Hepatocyte (in vitro differentiated cells): ENCODE measurements around the gene TNNC2. TPM values are rescaled to one million over a fixed set of nuclear protein-coding genes. Genes with fewer than 3 reads are reported as not detected.
"Not testable (repeated sequence)": the region's sequence is repeated elsewhere in the genome, so short reads cannot be mapped to it uniquely, and the experiment has no call there.

Experiments used
- DNase-seq: peaks from one replicate; pipeline ENCODE4 v3.0.0-alpha.2; 2016; ENCODE audit warnings: low spot score
- H2AFZ ChIP-seq: fragments of 200-600 bp; sonication (generic); 2 replicates; pipeline ENCODE4 v1.6.0; 2016; ENCODE audit warnings: antibody characterized with exemption, mild to moderate bottlenecking
- H3K27ac ChIP-seq: fragments of 200-600 bp; sonication (generic); 2 replicates; pipeline ENCODE4 v1.5.1; 2016; ENCODE audit warnings: mild to moderate bottlenecking
- H3K27me3 ChIP-seq: fragments of 200-600 bp; sonication (generic); 2 replicates; pipeline ENCODE4 v1.6.1; 2016
- H3K36me3 ChIP-seq: fragments of 200-600 bp; sonication (generic); replicated peaks from 2 replicates; pipeline ENCODE4 v1.5.1; 2016; ENCODE audit warnings: low read depth; ENCODE audit not compliant: insufficient read depth
- H3K4me1 ChIP-seq: fragments of 200-600 bp; sonication (generic); 2 replicates; pipeline ENCODE4 v1.5.1; 2016; ENCODE audit warnings: mild to moderate bottlenecking, moderate library complexity; ENCODE audit not compliant: insufficient read depth
- H3K4me2 ChIP-seq: fragments of 200-600 bp; sonication (generic); 2 replicates; pipeline ENCODE4 v1.6.0; 2016
- H3K4me3 ChIP-seq: fragments of 200-600 bp; sonication (generic); 2 replicates; pipeline ENCODE4 v1.5.1; 2016; ENCODE audit warnings: mild to moderate bottlenecking
- H3K79me2 ChIP-seq: fragments of 200-600 bp; sonication (generic); 2 replicates; pipeline ENCODE4 v1.6.0; 2017; ENCODE audit warnings: mild to moderate bottlenecking
- H3K9me2 ChIP-seq: fragments of 200-600 bp; sonication (generic); replicated peaks from 2 replicates; pipeline ENCODE4 v1.6.0; 2017; ENCODE audit warnings: mild to moderate bottlenecking; ENCODE audit not compliant: insufficient read depth
- H3K9me3 ChIP-seq: fragments of 200-600 bp; sonication (generic); 2 replicates; pipeline ENCODE4 v1.5.1; 2016; ENCODE audit warnings: low read depth, mild to moderate bottlenecking
- H4K20me1 ChIP-seq: fragments of 200-600 bp; sonication (generic); 2 replicates; pipeline ENCODE4 v1.6.0; 2016; ENCODE audit warnings: mild to moderate bottlenecking; ENCODE audit not compliant: insufficient read depth, poor library complexity, severe bottlenecking
- EZH2 ChIP-seq: fragments of 200-600 bp; sonication (generic); IDR thresholded peaks from 2 replicates; pipeline ENCODE4 v1.6.1; 2016; ENCODE audit warnings: antibody characterized with exemption, mild to moderate bottlenecking, borderline replicate concordance
- EZH2phosphoT487 ChIP-seq: fragments of 200-600 bp; sonication (generic); IDR thresholded peaks from one replicate; pipeline ENCODE4 v1.6.1; 2018; ENCODE audit warnings: antibody characterized with exemption, mild to moderate bottlenecking, low read depth, moderate library complexity; ENCODE audit not compliant: unreplicated experiment, severe bottlenecking
- WGBS: methylation state at CpG from one replicate; pipeline ENCODE4 v1.1.6; 2016; ENCODE audit warnings: low lambda C conversion rate; ENCODE audit errors: missing lambda C conversion rate; 5-methylcytosine and 5-hydroxymethylcytosine counted together
- polyA plus RNA-seq: library from polyadenylated mRNA; unstranded; fragments of >200 nt; fragmentation: Nextera tagmentation; extraction: Ambion mirVana; gene quantifications from 2 replicates; pipeline ENCODE4 v1.2.1, GENCODE V29; 2016
- total RNA-seq: library from RNA; depleted of rRNA; stranded (reverse); fragments of >200 nt; gene quantifications from 2 replicates; pipeline ENCODE4 v1.2.3, GENCODE V29; 2014
- TF ChIP-seq, protein P1 (sequence below): fragments of 200-600 bp; sonication (generic); IDR thresholded peaks from 2 replicates; pipeline ENCODE4 v1.5.1; 2016; ENCODE audit warnings: antibody characterized with exemption, mild to moderate bottlenecking; ENCODE audit not compliant: poor library complexity

Gene TNNC2
- total and polyA plus RNA-seq, 2 experiments from 2014 or later: 0.51 to 0.63 TPM

DNA sequence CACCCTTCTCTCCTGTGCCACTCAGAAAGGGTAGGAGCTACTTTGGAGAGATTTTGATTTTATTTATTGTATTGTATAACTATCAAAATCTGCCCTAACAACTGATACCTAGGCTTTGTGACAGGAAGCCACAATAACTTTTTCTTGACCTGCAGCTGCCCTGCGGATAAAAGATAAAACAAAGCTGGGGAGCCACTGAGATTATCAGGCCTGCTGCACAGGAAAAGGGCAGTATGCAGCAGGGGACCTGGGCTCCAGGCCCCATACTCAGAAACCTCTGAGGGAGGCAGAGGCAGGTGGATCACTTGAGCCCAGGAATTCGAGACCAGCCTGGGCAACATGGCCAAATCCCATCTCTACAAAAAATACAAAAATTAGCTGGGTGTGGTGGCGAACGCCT lies 5.5 kb upstream of the TNNC2 start:
- no peaks in the 10 kb centered on the region for H3K9me2 ChIP-seq
- peak overlapping the region; percentile 87 for H3K27ac ChIP-seq
- no peak for DNase-seq
- H4K20me1 ChIP-seq: no peaks in the 10 kb centered on the region
- no peaks in the 10 kb centered on the region for H3K9me3 ChIP-seq
- TF ChIP-seq EZH2phosphoT487 (no peak), EZH2 (no peak)
- TF ChIP-seq, protein P1, sequence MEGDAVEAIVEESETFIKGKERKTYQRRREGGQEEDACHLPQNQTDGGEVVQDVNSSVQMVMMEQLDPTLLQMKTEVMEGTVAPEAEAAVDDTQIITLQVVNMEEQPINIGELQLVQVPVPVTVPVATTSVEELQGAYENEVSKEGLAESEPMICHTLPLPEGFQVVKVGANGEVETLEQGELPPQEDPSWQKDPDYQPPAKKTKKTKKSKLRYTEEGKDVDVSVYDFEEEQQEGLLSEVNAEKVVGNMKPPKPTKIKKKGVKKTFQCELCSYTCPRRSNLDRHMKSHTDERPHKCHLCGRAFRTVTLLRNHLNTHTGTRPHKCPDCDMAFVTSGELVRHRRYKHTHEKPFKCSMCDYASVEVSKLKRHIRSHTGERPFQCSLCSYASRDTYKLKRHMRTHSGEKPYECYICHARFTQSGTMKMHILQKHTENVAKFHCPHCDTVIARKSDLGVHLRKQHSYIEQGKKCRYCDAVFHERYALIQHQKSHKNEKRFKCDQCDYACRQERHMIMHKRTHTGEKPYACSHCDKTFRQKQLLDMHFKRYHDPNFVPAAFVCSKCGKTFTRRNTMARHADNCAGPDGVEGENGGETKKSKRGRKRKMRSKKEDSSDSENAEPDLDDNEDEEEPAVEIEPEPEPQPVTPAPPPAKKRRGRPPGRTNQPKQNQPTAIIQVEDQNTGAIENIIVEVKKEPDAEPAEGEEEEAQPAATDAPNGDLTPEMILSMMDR: no peak
- peaks cover 29% of the 10 kb centered on the region for H3K4me1 ChIP-seq
- no peak overlapping the region for H3K4me2 ChIP-seq
- H3K79me2 ChIP-seq: peaks cover 11% of the 10 kb centered on the region
- H3K27me3 ChIP-seq: no peaks in the 10 kb centered on the region
- 86% methylated on average over 4 of the region's 4 CpGs for WGBS
- H3K4me3 ChIP-seq: no peak overlapping the region
- peak overlapping the region; percentile 87 for H2AFZ ChIP-seq
- H3K36me3 ChIP-seq: no peaks in the 10 kb centered on the region

DNA sequence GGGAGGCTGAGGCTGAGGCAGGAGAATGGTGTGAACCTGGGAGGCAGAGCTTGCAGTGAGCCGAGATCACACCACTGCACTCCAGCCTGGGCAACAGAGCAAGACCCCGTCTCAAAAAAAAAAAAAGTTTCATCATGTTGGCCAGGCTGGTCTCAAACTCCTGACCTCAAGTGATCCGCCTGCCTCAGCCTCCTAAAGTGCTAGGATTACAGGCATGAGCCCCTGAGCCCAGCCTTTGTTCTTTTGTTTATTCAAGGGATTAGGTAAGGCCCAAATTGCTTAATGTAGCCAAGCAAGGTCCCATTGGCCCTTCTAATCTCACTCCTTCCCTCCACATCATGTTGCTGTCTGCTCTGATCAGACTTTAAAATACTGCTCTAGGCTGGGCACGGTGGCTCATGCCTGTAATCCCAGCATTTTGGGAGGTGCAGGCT lies 2.6 kb upstream of the TNNC2 start:
- not testable (repeated sequence) for H3K36me3 ChIP-seq

DNA sequence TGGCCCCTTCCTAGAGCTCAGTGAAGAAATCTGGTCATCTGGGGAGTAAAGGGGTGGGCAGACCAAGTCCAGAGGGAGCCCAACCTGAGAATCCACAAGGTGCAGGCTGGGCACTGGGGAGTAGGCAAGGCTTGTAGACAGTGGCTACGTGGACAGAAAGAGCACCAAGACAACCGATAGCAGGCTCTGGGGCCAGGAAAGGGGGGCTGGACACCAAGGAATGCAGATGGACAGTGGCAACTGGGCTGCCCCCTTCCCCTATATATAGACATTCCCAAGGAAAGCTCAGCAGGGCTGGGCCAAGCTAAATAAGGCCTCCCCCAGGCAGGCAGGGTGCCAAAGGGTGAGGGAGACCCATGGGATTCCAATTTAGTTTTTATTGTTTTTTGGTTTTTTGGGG lies 1.5 kb upstream of the TNNC2 start:
- Histone ChIP-seq H3K36me3 (no peaks in the 10 kb centered on the region), H2AFZ (no peak overlapping the region), H3K4me3 (no peak overlapping the region), H3K27me3 (no peaks in the 10 kb centered on the region), H3K79me2 (no peaks in the 10 kb centered on the region), H3K9me3 (no peaks in the 10 kb centered on the region), H3K4me2 (no peak overlapping the region), H3K9me2 (no peaks in the 10 kb centered on the region), H4K20me1 (no peaks in the 10 kb centered on the region), H3K4me1 (peaks cover 10% of the 10 kb centered on the region), H3K27ac (no peak overlapping the region)
- 64% methylated on average over 2 of the region's 2 CpGs for WGBS
- TF ChIP-seq EZH2phosphoT487 (no peak), EZH2 (no peak)
- TF ChIP-seq, protein P1: no peak
- DNase-seq: no peak

More for the DNA sequence above, 2.6 kb upstream of the TNNC2 start:
- DNase-seq, H4K20me1 ChIP-seq, H3K9me2 ChIP-seq, H3K4me3 ChIP-seq, H3K9me3 ChIP-seq, H3K79me2 ChIP-seq, H3K27me3 ChIP-seq, H3K4me2 ChIP-seq, H2AFZ ChIP-seq, H3K27ac ChIP-seq: not testable (repeated sequence)
- H3K4me1 ChIP-seq: peaks cover 15% of the 10 kb centered on the region
- WGBS: 81% methylated on average over 3 of the region's 4 CpGs

DNA sequence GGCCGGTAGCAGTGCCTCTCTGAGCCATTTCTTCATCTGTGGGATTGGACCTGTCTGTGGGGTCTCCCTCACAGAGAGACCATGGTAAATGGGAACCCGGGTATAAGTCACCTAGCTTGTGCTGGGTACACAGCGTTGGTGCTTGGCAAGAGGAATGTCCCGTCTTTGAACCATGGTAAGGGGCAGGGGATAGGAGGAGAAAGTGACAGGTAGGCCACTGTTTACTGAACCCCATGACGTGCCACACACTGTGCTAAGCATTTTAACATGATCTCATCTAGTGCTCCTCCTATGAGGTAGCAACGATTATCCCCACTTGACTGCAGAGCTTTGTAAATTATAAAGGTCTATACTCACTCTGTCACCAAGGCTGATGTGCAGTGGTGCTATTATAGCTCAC lies 600 bp upstream of the TNNC2 start:
- WGBS: 86% methylated on average over 6 of the region's 6 CpGs
- Histone ChIP-seq H3K4me3 (no peak overlapping the region), H3K9me2 (no peaks in the 10 kb centered on the region), H2AFZ (no peak overlapping the region), H3K27me3 (no peaks in the 10 kb centered on the region), H3K79me2 (no peaks in the 10 kb centered on the region), H3K27ac (no peak overlapping the region), H3K9me3 (no peaks in the 10 kb centered on the region), H4K20me1 (no peaks in the 10 kb centered on the region), H3K36me3 (no peaks in the 10 kb centered on the region), H3K4me2 (no peak overlapping the region), H3K4me1 (peaks cover 5% of the 10 kb centered on the region)
- no peak for TF ChIP-seq EZH2
- TF ChIP-seq, protein P1: no peak
- TF ChIP-seq EZH2phosphoT487: no peak
- DNase-seq: no peak
